Measurements from ENCODE around the gene VAPA. TPM values are rescaled to one million over a fixed set of nuclear protein-coding genes. Genes with fewer than 3 reads are reported as not detected.

VAPA gene
- polyA plus RNA-seq, 1 of the 3 experiments (the other 2 are of a cell fraction) = 109 TPM

DNA sequence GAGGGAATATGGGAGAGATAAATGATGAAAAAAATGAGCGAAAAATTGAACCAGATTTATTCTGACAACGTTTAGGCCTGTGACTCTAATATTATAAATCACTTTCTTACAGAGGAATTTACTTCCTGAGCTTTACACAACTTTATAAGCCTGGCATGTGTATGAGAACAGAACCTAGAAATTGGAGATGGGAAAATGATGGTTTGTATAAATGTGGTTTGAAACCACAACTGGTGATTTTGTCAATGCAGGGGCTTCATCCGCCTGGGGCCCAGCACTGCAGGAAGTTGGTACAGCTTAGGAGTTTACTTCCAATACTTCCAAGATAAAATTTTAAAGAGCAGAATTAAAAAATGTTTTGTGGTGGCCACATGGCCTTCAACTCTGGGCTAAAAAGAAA is 82.3 kb downstream of the VAPA start:
- Histone ChIP-seq H3K79me2 (ENCODE audit: insufficient read depth) (no peaks in the 10 kb centered on the region), H3F3A (replicated peaks; ENCODE audit: insufficient read depth) (no peaks in the 10 kb centered on the region), H3K4me3 (ENCODE audit: low read depth in 2 of 2, low read length in 1 of 2) (no peak overlapping the region), H3K4me2 (no peak overlapping the region), H3K9ac (no peak overlapping the region), H4K20me1 (ENCODE audit: insufficient read depth) (no peaks in the 10 kb centered on the region), H3K27me3 (ENCODE audit: insufficient read depth) (no peaks in the 10 kb centered on the region; the same call in 1 of the 2 replicates), H3K27ac (ENCODE audit: low read depth in 2 of 2, low read length in 1 of 2) (no peak overlapping the region), H3K4me1 (ENCODE audit: control insufficient read depth in 1 of 2, insufficient read depth in 2 of 2, low read depth in 1 of 2, low read length in 1 of 2) (peaks cover 0 to 2% of the 10 kb centered on the region in 2 experiments; a peak in 1 of 4 replicates), H3K9me3 (peaks cover 10% of the 10 kb centered on the region; the same call in 1 of the 2 replicates), H3K9me2 (no peaks in the 10 kb centered on the region), H3K36me3 (replicated peaks in 1 of 2; ENCODE audit: control insufficient read depth in 1 of 2, insufficient read depth in 2 of 2, low read length in 1 of 2) (no peaks in the 10 kb centered on the region), H2AFZ (ENCODE audit: low read depth) (no peak overlapping the region)
- POLR2A ChIA-PET = no interaction called here
- no peak for DNase-seq
- TF ChIP-seq POLR2AphosphoS5 (IDR thresholded peaks at IDR 0.05; ENCODE audit: low read depth, low read length) = no peak
- no peak for TF ChIP-seq NFIC (IDR thresholded peaks at IDR 0.05; ENCODE audit: borderline replicate concordance)
- no peak for TF ChIP-seq GABPA (IDR thresholded peaks at IDR 0.05; ENCODE audit: low read depth)
- no peak for TF ChIP-seq MEF2A (IDR thresholded peaks at IDR 0.05; ENCODE audit: borderline replicate concordance, low read depth)
- TF ChIP-seq, protein P1, sequence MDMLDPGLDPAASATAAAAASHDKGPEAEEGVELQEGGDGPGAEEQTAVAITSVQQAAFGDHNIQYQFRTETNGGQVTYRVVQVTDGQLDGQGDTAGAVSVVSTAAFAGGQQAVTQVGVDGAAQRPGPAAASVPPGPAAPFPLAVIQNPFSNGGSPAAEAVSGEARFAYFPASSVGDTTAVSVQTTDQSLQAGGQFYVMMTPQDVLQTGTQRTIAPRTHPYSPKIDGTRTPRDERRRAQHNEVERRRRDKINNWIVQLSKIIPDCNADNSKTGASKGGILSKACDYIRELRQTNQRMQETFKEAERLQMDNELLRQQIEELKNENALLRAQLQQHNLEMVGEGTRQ (IDR thresholded peaks at IDR 0.05; ENCODE audit: borderline replicate concordance, low read depth, low read length) = no peak
- TF ChIP-seq JUND (IDR thresholded peaks at IDR 0.05) = no peak
- 25% methylated on average over 3 of the region's 3 CpGs for WGBS (ENCODE audit: low lambda C conversion rate)
- CTCF ChIA-PET = interaction anchor here (0.5 to 3.8 kb wide), 3 partner anchors 24 to 523 kb away, joined by 3 to 14 read pairs (median 3); no protein-coding TSS in a partner anchor

DNA sequence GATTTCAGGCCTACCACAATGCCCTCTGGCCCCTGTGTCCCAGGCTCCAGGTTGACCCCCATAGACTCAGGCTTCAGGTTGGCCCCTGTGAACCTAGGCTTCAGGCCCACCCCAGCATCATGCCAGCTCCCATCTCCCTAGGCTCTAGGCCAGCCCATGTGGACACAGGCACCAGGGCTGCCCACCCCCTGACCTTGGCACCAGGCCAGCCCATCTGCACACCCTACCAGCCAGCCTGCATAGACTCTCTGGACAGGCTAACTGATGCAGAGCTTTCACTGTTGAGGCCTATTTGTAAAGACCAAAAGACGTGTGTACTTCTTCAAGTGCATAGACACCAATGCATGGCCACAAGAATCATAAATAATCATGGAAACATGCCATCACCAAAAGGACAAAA is 83.9 kb downstream of the VAPA start:
- H3K36me3 ChIP-seq (replicated peaks in 1 of 2; ENCODE audit: control insufficient read depth in 1 of 2, insufficient read depth in 2 of 2, low read length in 1 of 2) = no peaks in the 10 kb centered on the region
- H3K9me3 ChIP-seq = peaks cover 10% of the 10 kb centered on the region; the same call in 1 of the 2 replicates
- no peaks in the 10 kb centered on the region for H4K20me1 ChIP-seq (ENCODE audit: insufficient read depth)
- TF ChIP-seq YY1 (IDR thresholded peaks at IDR 0.05; ENCODE audit: low read depth) (no peak), TEAD4 (IDR thresholded peaks at IDR 0.05; ENCODE audit: borderline replicate concordance, insufficient read depth) (no peak), FOXJ3 (CRISPR knock-in tag; IDR thresholded peaks at IDR 0.05) (no peak)
- H3F3A ChIP-seq (replicated peaks; ENCODE audit: insufficient read depth) = no peaks in the 10 kb centered on the region
- H3K27ac ChIP-seq (ENCODE audit: low read depth in 2 of 2, low read length in 1 of 2) = no peak overlapping the region
- no peaks in the 10 kb centered on the region for H3K9me2 ChIP-seq
- no peak overlapping the region for H3K4me2 ChIP-seq
- H3K79me2 ChIP-seq (ENCODE audit: insufficient read depth) = no peaks in the 10 kb centered on the region
- CTCF ChIA-PET = interaction anchor here (1.0 to 1.1 kb wide), 2 partner anchors 8 to 27 kb away, joined by 3 to 4 read pairs; no protein-coding TSS in a partner anchor
- no peak overlapping the region for H3K4me3 ChIP-seq (ENCODE audit: low read depth in 2 of 2, low read length in 1 of 2)
- no peak overlapping the region for H3K9ac ChIP-seq
- H3K27me3 ChIP-seq (ENCODE audit: insufficient read depth) = no peaks in the 10 kb centered on the region
- no peak overlapping the region for H2AFZ ChIP-seq (ENCODE audit: low read depth)
- 0% methylated on average over 1 of the region's 1 CpG for WGBS (ENCODE audit: low lambda C conversion rate)
- POLR2A ChIA-PET = no interaction called here
- DNase-seq = no peak
- peaks cover 0 to 2% of the 10 kb centered on the region in 2 experiments; a peak in 1 of 4 replicates for H3K4me1 ChIP-seq (ENCODE audit: control insufficient read depth in 1 of 2, insufficient read depth in 2 of 2, low read depth in 1 of 2, low read length in 1 of 2)

- Histone ChIP-seq H3K9me2 (no peaks in the 10 kb centered on the region), H3K4me2 (no peak overlapping the region), H3F3A (replicated peaks; ENCODE audit: insufficient read depth) (no peaks in the 10 kb centered on the region), H3K79me2 (ENCODE audit: insufficient read depth) (no peaks in the 10 kb centered on the region), H3K4me1 (ENCODE audit: control insufficient read depth in 1 of 2, insufficient read depth in 2 of 2, low read depth in 1 of 2, low read length in 1 of 2) (peaks cover 0 to 2% of the 10 kb centered on the region in 2 experiments; a peak in 1 of 4 replicates), H3K27ac (ENCODE audit: low read depth in 2 of 2, low read length in 1 of 2) (no peak overlapping the region), H3K36me3 (replicated peaks in 1 of 2; ENCODE audit: control insufficient read depth in 1 of 2, insufficient read depth in 2 of 2, low read length in 1 of 2) (no peaks in the 10 kb centered on the region), H3K9ac (no peak overlapping the region), H3K4me3 (ENCODE audit: low read depth in 2 of 2, low read length in 1 of 2) (no peak overlapping the region), H2AFZ (ENCODE audit: low read depth) (no peak overlapping the region), H4K20me1 (ENCODE audit: insufficient read depth) (no peaks in the 10 kb centered on the region), H3K27me3 (ENCODE audit: insufficient read depth) (no peaks in the 10 kb centered on the region), H3K9me3 (peaks cover 10% of the 10 kb centered on the region; the same call in 1 of the 2 replicates)
- ChIA-PET POLR2A (no interaction called here), CTCF (interaction anchor here (1.0 to 1.1 kb wide), 2 partner anchors 9 to 28 kb away, joined by 3 to 4 read pairs; no protein-coding TSS in a partner anchor)
- WGBS (ENCODE audit: low lambda C conversion rate) = 15% methylated on average over 2 of the region's 2 CpGs
- no peak for DNase-seq
- no peak for TF ChIP-seq RXRA (IDR thresholded peaks at IDR 0.05; ENCODE audit: borderline replicate concordance, low read depth)
- TF ChIP-seq, protein P2, sequence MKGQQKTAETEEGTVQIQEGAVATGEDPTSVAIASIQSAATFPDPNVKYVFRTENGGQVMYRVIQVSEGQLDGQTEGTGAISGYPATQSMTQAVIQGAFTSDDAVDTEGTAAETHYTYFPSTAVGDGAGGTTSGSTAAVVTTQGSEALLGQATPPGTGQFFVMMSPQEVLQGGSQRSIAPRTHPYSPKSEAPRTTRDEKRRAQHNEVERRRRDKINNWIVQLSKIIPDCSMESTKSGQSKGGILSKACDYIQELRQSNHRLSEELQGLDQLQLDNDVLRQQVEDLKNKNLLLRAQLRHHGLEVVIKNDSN (IDR thresholded peaks at IDR 0.05; ENCODE audit: borderline replicate concordance, low read depth) = no peak
- no peak for TF ChIP-seq GABPA (IDR thresholded peaks at IDR 0.05; ENCODE audit: low read depth)
- TF ChIP-seq, protein P3, sequence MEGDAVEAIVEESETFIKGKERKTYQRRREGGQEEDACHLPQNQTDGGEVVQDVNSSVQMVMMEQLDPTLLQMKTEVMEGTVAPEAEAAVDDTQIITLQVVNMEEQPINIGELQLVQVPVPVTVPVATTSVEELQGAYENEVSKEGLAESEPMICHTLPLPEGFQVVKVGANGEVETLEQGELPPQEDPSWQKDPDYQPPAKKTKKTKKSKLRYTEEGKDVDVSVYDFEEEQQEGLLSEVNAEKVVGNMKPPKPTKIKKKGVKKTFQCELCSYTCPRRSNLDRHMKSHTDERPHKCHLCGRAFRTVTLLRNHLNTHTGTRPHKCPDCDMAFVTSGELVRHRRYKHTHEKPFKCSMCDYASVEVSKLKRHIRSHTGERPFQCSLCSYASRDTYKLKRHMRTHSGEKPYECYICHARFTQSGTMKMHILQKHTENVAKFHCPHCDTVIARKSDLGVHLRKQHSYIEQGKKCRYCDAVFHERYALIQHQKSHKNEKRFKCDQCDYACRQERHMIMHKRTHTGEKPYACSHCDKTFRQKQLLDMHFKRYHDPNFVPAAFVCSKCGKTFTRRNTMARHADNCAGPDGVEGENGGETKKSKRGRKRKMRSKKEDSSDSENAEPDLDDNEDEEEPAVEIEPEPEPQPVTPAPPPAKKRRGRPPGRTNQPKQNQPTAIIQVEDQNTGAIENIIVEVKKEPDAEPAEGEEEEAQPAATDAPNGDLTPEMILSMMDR (IDR thresholded peaks at IDR 0.05) = no peak
- TF ChIP-seq NRF1 (IDR thresholded peaks at IDR 0.05; ENCODE audit: low read depth, low read length) = no peak
- TF ChIP-seq POLR2AphosphoS5 (IDR thresholded peaks at IDR 0.05; ENCODE audit: low read depth, low read length) = no peak
- no peak for TF ChIP-seq PBX3 (IDR thresholded peaks at IDR 0.05)
- TF ChIP-seq TEAD4 (IDR thresholded peaks at IDR 0.05; ENCODE audit: borderline replicate concordance, insufficient read depth) = no peak
- no peak for TF ChIP-seq FOSL2 (IDR thresholded peaks at IDR 0.05; ENCODE audit: borderline replicate concordance, low read depth)
Observed at GRCh38 chr18:9998330-9998729, 84.5 kb downstream of the VAPA start.

Measured in SK-N-SH (cell line).